VCaP (cell line): ENCODE data around the gene THSD8.

ENCODE experiments used
- H3K27ac ChIP-seq: fragments of 450-650 bp; 2 replicates; pipeline ENCODE4 v1.5.1; 2017
- TF ChIP-seq, protein P1 (sequence below): fragments of 450-650 bp; conservative IDR thresholded peaks from 2 replicates; pipeline ENCODE4 v1.5.1; 2017; ENCODE audit warnings: mild to moderate bottlenecking, moderate library complexity

Gene THSD8

DNA sequence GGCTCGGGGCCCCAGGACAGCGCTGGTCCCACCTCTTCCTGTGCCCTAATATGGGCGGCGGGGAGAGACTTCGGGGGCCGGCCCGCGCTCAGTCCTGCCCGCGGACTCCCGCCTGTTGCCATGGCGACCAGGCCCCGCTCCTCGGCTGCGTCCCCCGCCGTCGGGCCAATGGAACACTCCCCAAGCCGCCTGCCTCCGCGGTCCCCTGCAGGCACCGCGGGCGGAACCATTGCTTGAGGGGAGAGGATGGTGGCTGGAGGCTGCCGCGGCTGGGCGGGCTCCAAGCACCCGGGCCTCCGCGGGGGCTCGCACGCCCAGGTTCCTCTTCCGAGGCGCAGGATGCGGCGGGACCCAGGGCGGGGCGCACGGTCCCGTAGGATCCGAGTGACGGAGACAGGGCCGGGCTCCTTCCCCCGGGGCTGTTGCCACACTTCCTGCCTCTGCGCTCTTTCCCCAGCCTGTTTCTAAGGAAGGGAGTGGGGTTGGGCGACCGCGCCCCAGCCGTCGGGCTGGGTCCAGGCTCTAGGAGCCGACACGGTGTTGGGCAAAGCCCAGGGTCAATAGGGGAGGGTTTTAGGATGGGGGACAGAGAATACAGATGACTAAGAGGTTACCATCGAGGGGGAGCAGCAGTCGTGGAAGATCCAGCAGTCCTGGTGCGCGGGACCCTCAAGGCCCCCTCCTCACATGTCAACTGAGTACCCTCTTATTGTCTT is 11.8 kb upstream of the THSD8 start:
- peak overlapping the region; percentile 91 for H3K27ac ChIP-seq
- TF ChIP-seq, protein P1, sequence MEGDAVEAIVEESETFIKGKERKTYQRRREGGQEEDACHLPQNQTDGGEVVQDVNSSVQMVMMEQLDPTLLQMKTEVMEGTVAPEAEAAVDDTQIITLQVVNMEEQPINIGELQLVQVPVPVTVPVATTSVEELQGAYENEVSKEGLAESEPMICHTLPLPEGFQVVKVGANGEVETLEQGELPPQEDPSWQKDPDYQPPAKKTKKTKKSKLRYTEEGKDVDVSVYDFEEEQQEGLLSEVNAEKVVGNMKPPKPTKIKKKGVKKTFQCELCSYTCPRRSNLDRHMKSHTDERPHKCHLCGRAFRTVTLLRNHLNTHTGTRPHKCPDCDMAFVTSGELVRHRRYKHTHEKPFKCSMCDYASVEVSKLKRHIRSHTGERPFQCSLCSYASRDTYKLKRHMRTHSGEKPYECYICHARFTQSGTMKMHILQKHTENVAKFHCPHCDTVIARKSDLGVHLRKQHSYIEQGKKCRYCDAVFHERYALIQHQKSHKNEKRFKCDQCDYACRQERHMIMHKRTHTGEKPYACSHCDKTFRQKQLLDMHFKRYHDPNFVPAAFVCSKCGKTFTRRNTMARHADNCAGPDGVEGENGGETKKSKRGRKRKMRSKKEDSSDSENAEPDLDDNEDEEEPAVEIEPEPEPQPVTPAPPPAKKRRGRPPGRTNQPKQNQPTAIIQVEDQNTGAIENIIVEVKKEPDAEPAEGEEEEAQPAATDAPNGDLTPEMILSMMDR: no peak

DNA sequence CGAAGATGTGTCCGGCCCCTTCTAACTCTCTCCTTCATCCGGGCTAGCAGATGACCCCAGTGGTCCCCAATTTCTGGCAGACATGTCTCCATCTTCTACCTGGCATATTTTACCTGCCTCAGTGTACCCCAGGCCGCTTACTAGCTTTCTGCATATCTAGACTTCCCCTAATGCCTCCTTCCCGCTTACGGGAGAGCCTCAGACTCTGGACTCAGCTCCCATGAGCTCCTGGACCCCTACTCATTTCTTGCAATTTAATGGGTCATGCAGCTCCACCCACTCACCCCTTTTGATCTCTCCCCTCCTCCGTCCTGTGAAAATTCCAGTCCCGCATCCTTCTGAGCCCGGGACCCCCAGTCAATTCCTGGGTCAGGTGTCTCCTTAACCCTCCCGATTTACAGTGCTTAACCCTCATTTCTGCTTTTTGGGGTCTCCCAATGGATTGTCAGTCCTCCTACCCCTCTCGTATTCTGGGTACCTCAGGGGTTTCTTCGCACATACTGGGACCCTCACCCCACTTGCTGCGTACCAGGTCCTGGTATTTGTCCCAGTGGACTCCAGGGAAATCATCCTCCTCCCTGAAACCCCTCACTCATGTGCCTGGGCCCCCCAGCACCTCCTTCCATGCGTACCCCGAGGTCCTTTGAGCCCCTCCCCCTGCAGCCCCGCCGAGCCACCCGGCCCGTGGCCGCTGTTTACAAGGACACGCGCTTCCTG is 11.1 kb upstream of the THSD8 start:
- TF ChIP-seq, protein P1: no peak
- H3K27ac ChIP-seq: peak overlapping the region; percentile 91

DNA sequence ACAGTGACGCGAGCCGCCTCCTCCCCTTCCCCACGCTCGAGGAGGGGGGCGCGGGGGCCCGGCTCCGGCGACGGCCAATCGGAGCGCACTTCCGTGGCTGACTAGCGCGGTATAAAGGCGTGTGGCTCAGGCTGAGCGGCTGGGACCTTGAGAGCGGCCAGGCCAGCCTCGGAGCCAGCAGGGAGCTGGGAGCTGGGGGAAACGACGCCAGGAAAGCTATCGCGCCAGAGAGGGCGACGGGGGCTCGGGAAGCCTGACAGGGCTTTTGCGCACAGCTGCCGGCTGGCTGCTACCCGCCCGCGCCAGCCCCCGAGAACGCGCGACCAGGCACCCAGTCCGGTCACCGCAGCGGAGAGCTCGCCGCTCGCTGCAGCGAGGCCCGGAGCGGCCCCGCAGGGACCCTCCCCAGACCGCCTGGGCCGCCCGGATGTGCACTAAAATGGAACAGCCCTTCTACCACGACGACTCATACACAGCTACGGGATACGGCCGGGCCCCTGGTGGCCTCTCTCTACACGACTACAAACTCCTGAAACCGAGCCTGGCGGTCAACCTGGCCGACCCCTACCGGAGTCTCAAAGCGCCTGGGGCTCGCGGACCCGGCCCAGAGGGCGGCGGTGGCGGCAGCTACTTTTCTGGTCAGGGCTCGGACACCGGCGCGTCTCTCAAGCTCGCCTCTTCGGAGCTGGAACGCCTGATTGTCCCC is 10.4 kb upstream of the THSD8 start, which contains the start of gene JUNB:
Gene JUNB (plus strand): TSS at position 142 of the 706 bp plus-strand sequence. CDS start 286 bp downstream, at position 428.
- H3K27ac ChIP-seq: peak within 1 kb of the TSS; percentile 91

DNA sequence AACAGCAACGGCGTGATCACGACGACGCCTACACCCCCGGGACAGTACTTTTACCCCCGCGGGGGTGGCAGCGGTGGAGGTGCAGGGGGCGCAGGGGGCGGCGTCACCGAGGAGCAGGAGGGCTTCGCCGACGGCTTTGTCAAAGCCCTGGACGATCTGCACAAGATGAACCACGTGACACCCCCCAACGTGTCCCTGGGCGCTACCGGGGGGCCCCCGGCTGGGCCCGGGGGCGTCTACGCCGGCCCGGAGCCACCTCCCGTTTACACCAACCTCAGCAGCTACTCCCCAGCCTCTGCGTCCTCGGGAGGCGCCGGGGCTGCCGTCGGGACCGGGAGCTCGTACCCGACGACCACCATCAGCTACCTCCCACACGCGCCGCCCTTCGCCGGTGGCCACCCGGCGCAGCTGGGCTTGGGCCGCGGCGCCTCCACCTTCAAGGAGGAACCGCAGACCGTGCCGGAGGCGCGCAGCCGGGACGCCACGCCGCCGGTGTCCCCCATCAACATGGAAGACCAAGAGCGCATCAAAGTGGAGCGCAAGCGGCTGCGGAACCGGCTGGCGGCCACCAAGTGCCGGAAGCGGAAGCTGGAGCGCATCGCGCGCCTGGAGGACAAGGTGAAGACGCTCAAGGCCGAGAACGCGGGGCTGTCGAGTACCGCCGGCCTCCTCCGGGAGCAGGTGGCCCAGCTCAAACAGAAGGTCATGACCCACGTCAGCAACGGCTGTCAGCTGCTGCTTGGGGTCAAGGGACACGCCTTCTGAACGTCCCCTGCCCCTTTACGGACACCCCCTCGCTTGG is 9.6 kb upstream of the THSD8 start:
- peak overlapping the region; percentile 91 for H3K27ac ChIP-seq

More for the DNA sequence above, 10.4 kb upstream of the THSD8 start, which contains the start of gene JUNB:
- TF ChIP-seq, protein P1: no peak; the same call in 1 of the 2 replicates

DNA sequence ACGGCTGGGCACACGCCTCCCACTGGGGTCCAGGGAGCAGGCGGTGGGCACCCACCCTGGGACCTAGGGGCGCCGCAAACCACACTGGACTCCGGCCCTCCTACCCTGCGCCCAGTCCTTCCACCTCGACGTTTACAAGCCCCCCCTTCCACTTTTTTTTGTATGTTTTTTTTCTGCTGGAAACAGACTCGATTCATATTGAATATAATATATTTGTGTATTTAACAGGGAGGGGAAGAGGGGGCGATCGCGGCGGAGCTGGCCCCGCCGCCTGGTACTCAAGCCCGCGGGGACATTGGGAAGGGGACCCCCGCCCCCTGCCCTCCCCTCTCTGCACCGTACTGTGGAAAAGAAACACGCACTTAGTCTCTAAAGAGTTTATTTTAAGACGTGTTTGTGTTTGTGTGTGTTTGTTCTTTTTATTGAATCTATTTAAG is 9.0 kb upstream of the THSD8 start:
- TF ChIP-seq, protein P1: no peak
- peak overlapping the region; percentile 91 for H3K27ac ChIP-seq

More for the DNA sequence above, 9.6 kb upstream of the THSD8 start:
- TF ChIP-seq, protein P1: no peak

DNA sequence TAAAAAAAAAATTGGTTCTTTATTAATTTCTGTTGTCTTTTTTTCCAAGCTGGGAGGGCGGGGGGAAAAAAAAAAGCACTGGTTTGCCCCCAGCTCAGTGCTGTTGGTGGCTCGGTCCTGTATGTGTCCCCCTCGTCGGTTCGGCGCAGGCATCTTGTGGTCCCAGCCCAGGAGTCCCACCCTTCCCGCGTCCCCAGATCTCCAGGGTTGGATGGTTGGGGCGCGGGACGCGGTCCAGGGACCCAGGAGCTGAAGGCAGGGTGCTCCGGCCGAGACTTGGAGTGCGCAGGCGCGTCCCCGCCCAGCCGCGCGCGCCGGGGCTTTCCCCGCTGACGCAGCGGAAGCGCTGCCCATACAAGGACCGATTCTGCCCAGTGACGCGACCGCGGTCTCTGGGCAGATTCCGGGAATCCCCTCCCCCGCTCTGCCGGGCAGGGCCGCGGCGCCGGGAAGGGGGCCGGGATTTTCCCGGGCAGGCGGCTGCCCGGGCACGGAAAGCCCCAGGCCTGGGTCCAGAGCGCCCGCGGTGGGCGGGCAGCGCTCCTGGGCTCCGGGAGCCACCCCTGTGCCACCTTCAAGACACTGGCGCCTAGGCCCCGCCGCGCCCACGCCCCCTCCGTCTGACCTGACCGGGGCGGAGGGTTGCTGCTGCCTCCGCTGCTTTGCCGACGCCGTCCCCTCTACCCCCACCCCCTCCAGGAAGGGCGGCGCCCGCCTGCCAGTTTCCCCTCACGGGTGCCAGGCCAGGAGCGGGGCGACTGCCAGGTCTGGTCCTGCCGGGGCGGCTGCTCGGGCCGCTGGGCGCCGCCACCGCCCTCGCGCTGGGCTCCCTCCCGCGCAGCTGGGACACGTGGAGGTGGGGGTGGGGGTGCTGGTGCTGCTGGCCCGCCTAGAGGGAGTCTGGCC is 8.3 kb upstream of the THSD8 start:
- TF ChIP-seq, protein P1: no peak
- H3K27ac ChIP-seq: peak overlapping the region; percentile 91
